HepG2 (cell line): ENCODE measurements around the gene LMTK2. TPM values are rescaled to one million over a fixed set of nuclear protein-coding genes. Genes with fewer than 3 reads are reported as not detected.

Source experiments
- ATAC-seq: fragments of 200-7000 bp; cut with Tn5 transposase; 3 replicates; pipeline ENCODE4 v1.9.1; 2020; ENCODE audit warnings: mild to moderate bottlenecking, moderate library complexity
- BruUV-seq: library from RNA; stranded (reverse); fragments of 400-500 nt; replicated peaks from 2 replicates; lab custom pipeline; 2021; lab: Mats Ljungman, UMichigan
- CTCF ChIA-PET: fragments of 300-600 bp; formaldehyde crosslinking; extraction: SDS; loops from one replicate; lab custom pipeline; 2021; ENCODE audit warnings: low total read pairs, inconsistent platforms, low intra/inter-chr PET ratio; lab: Yijun Ruan, JAX
- POLR2A ChIA-PET: fragments of 350-600 bp; sonication (Branson Sonifier 250); formaldehyde crosslinking; loops from one replicate; lab custom pipeline; 2020; ENCODE audit warnings: antibody characterized with exemption, inconsistent platforms; lab: Yijun Ruan, JAX
- DNase-seq: peaks from one replicate; pipeline ENCODE4 v3.0.0-alpha.2; 2015; ENCODE audit warnings: low spot score
- FAIRE-seq: peaks from 3 replicates; lab custom pipeline; 2011; peaks lifted over from hg19 to GRCh38; lab: Jason Lieb, UNC
- H2AFZ ChIP-seq: one replicate; pipeline ENCODE4 v1.6.1; 2011; ENCODE audit warnings: low read length, inconsistent platforms
- H3K27ac ChIP-seq: fragments of 300-600 bp; 3 replicates; pipeline ENCODE4 v1.8.0; 2011; ENCODE audit warnings: mixed run types, mild to moderate bottlenecking, mixed read lengths, low read length, inconsistent platforms; ENCODE audit not compliant: insufficient read depth; ENCODE audit errors: extremely low read length
- H3K27me3 ChIP-seq, 2 experiments: fragments of 200-600 bp in 1 of 2; 2 replicates in 1 of 2; 3 replicates in 1 of 2; pipeline versions ENCODE4 v1.6.0 to v1.8.0; 2011; ENCODE audit warnings: low read length in 2 of 2, mild to moderate bottlenecking in 2 of 2, moderate library complexity in 2 of 2, inconsistent platforms in 1 of 2; ENCODE audit not compliant: insufficient read depth in 2 of 2, control insufficient read depth in 1 of 2
- H3K36me3 ChIP-seq, 2 experiments: fragments of 200-600 bp in 1 of 2; replicated peaks in 1 of 2; 2 replicates in 1 of 2; 3 replicates in 1 of 2; pipeline versions ENCODE4 v1.5.1 to v1.8.0; 2011; ENCODE audit warnings: low read length in 2 of 2, inconsistent platforms in 1 of 2; ENCODE audit not compliant: insufficient read depth in 2 of 2, control insufficient read depth in 1 of 2
- H3K4me1 ChIP-seq: 2 replicates; pipeline ENCODE4 v1.5.1; 2012; ENCODE audit warnings: low read length, inconsistent platforms; ENCODE audit not compliant: insufficient read depth
- H3K4me2 ChIP-seq: 2 replicates; pipeline ENCODE4 v1.6.0; 2011; ENCODE audit warnings: low read depth, low read length, inconsistent platforms
- H3K4me3 ChIP-seq, 3 experiments: fragments of 200-600 bp in 1 of 3; sonication (generic), shearing (Covaris generic) in 1 of 3; replicated peaks in 1 of 3; 2 replicates each; pipeline ENCODE4 v1.5.1; 2011 to 2016; ENCODE audit warnings: low read length in 3 of 3, inconsistent platforms in 2 of 3, low read depth in 2 of 3, mild to moderate bottlenecking in 2 of 3, control low read depth in 1 of 3, mixed read lengths in 1 of 3; ENCODE audit not compliant: insufficient read depth in 1 of 3
- H3K79me2 ChIP-seq: one replicate; pipeline ENCODE4 v1.6.1; 2011; ENCODE audit warnings: low read length, inconsistent platforms; ENCODE audit not compliant: insufficient read depth
- H3K9ac ChIP-seq: 2 replicates; pipeline ENCODE4 v1.6.0; 2011; ENCODE audit warnings: mild to moderate bottlenecking, low read depth, low read length, inconsistent platforms; ENCODE audit not compliant: insufficient read depth
- H3K9me3 ChIP-seq: 2 replicates; pipeline ENCODE4 v1.5.1; 2012; ENCODE audit warnings: mild to moderate bottlenecking, low read length
- H4K20me1 ChIP-seq: 2 replicates; pipeline ENCODE4 v1.6.0; 2011; ENCODE audit warnings: inconsistent platforms, mild to moderate bottlenecking, low read length, moderate library complexity; ENCODE audit not compliant: insufficient read depth
- CHCHD3 ChIP-seq: sonication (generic); formaldehyde crosslinking; IDR thresholded peaks from 2 replicates; pipeline ENCODE4 v1.8.0; 2022; ENCODE audit warnings: mild to moderate bottlenecking, missing genetic modification reagents, moderate library complexity
- FOSL1 ChIP-seq: sonication (generic); formaldehyde crosslinking; IDR thresholded peaks from 2 replicates; pipeline ENCODE4 v1.9.0; 2021; ENCODE audit warnings: missing genetic modification reagents, borderline replicate concordance
- KDM5B ChIP-seq: sonication (generic); formaldehyde crosslinking; IDR thresholded peaks from 2 replicates; pipeline ENCODE4 v1.4.0; 2020; ENCODE audit warnings: missing genetic modification reagents, mild to moderate bottlenecking, borderline replicate concordance
- ONECUT2 ChIP-seq: sonication (generic); formaldehyde crosslinking; IDR thresholded peaks from 2 replicates; pipeline ENCODE4 v1.4.0; 2020; ENCODE audit warnings: missing genetic modification reagents
- PHF5A ChIP-seq: IDR thresholded peaks from one replicate; pipeline ENCODE4 v1.6.1; 2018; ENCODE audit warnings: low read depth, missing genetic modification reagents; ENCODE audit not compliant: unreplicated experiment
- REL ChIP-seq: sonication (generic); formaldehyde crosslinking; conservative IDR thresholded peaks from 2 replicates; pipeline ENCODE4 v1.8.0; 2022; ENCODE audit warnings: mild to moderate bottlenecking, missing genetic modification reagents, moderate library complexity
- SMAD3 ChIP-seq: sonication (generic); formaldehyde crosslinking; IDR thresholded peaks from 2 replicates; pipeline ENCODE4 v1.4.0; 2020; ENCODE audit warnings: missing genetic modification reagents
- TBL1XR1 ChIP-seq: fragments of 150-350 bp; IDR thresholded peaks from 2 replicates; pipeline ENCODE4 v1.6.1; 2014; ENCODE audit warnings: borderline replicate concordance, low read length; ENCODE audit not compliant: partially characterized antibody
- TCF12 ChIP-seq, 2 experiments: fragments of 450-650 bp in 1 of 2; sonication (generic) in 1 of 2; formaldehyde crosslinking in 1 of 2; IDR thresholded peaks; 2 replicates each; pipeline versions ENCODE4 v1.6.1 to v1.8.0; 2017 to 2022; ENCODE audit warnings: antibody characterized with exemption in 1 of 2, mild to moderate bottlenecking in 1 of 2, missing genetic modification reagents in 1 of 2, moderate library complexity in 1 of 2
- ZEB1 ChIP-seq: IDR thresholded peaks from 2 replicates; pipeline ENCODE4 v1.6.1; 2012; ENCODE audit warnings: mild to moderate bottlenecking, low read depth, inconsistent platforms; ENCODE audit not compliant: insufficient replicate concordance
- ZNF562 ChIP-seq: sonication (generic); formaldehyde crosslinking; IDR thresholded peaks from 2 replicates; pipeline ENCODE4 v1.8.0; 2022; ENCODE audit warnings: missing genetic modification reagents, borderline replicate concordance
- WGBS: methylation state at CpG from one replicate; pipeline ENCODE4 v1.1.6; 2017; ENCODE audit warnings: low lambda C conversion rate; 5-methylcytosine and 5-hydroxymethylcytosine counted together
- in situ Hi-C: cut with HindIII; loops from 2 replicates; pipeline ENCODE4 v1.10.0; 2017; ENCODE audit warnings: low pct_unique_long_range_greater_than_20kb; ENCODE audit not compliant: extremely low pct_ligation_motif_present
- intact Hi-C: fragments of 100-400 bp; cut with micrococcal nuclease; formaldehyde crosslinking; loops from one replicate; pipeline ENCODE4 v1.10.0; 2022; ENCODE audit not compliant: unreplicated experiment
- polyA plus RNA-seq, 8 experiments: library from polyadenylated mRNA; depleted of rRNA in 3 of 8; stranded (reverse) in 7 of 8; unstranded in 1 of 8; fragments of >200 nt; fragmentation: Illumina TruSeq in 4 of 8; extraction: Trizol in 4 of 8; gene quantifications; 2 replicates each; pipeline versions ENCODE4 v1.2.1 to v1.2.3, GENCODE V29; 2011 to 2016; ENCODE audit warnings: low read depth in 4 of 8, missing spikeins in 1 of 8, mixed read lengths in 1 of 8; ENCODE audit not compliant: insufficient read depth in 1 of 8
- total RNA-seq, 5 experiments: library from RNA; depleted of rRNA; stranded (reverse); fragments of >200 nt; fragmentation: Illumina TruSeq; extraction: Trizol; gene quantifications; 2 replicates each; pipeline ENCODE4 v1.2.3, GENCODE V29; 2016; ENCODE audit warnings: low read depth in 1 of 5
- TF ChIP-seq, protein P1 (sequence below): sonication (generic); formaldehyde crosslinking; IDR thresholded peaks from 2 replicates; pipeline ENCODE4; 2020; ENCODE audit warnings: missing genetic modification reagents, mild to moderate bottlenecking, borderline replicate concordance
- TF ChIP-seq, protein P2 (sequence below): sonication (generic); formaldehyde crosslinking; IDR thresholded peaks from 2 replicates; pipeline ENCODE4 v1.8.0; 2022; ENCODE audit warnings: mild to moderate bottlenecking, missing genetic modification reagents; ENCODE audit not compliant: insufficient replicate concordance
- TF ChIP-seq, protein P3 (sequence below): sonication (generic); formaldehyde crosslinking; IDR thresholded peaks from 2 replicates; pipeline ENCODE4 v1.4.0; 2020; ENCODE audit warnings: mild to moderate bottlenecking, low read depth, missing genetic modification reagents

LMTK2 gene
- total and polyA plus RNA-seq, 2 of the 13 experiments (the other 11 are each of a cell fraction or from before 2014, with no cell fraction given), result 9.5 to 11.7 TPM

DNA sequence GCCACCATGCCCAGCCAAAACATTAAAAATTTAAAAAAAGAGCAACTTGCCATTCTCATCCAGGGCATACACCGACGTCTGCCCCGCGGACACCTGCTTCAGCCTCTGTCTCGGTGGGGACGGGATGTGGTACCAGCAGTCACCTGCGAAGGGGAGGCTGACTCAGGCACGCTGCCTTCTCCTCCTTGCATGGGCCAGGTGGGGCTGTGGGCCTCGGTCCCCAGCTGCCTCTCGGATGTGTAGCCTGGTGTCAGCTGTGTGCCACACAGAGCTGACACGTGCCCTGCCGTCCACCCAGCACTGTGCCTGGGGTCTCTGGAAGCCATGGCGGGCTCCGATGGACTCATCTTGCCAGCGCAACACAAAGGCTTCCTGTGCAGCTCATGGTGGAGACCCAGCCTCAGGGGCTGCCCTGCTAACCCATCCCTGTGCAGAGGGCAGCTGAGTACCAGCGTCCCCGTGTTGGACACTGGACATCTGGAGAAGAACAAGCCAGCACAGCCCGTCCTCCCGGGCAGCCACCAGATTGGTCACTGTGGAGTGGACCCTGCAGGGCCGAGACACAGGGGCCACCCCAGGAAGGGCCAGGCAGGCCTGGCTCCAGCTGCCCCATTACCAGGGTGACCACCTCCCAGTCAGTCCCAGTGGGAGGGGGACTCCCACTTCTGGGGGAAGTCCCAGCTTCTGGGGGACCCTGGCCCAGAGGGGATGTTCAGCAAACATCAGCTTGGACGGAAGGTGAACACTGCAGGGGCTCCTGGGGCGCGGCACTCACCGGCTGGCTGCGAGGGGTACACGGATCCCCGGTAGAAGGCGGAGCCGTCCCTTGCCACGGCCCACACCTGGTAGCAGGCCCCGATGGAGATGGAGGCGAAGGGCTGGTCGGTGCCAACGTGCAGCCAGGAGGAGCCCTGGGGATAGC lies 115.2 kb downstream of the LMTK2 start:
- FAIRE-seq (no peak), ATAC-seq (no peak), DNase-seq (no peak)
- Histone ChIP-seq H3K36me3 (no peaks in the 10 kb centered on the region), H3K4me3 (no peak overlapping the region), H3K79me2 (no peaks in the 10 kb centered on the region), H3K27ac (no peak overlapping the region), H3K4me1 (peaks cover 39% of the 10 kb centered on the region), H3K27me3 (no peaks in the 10 kb centered on the region), H2AFZ (no peak overlapping the region), H3K9me3 (no peaks in the 10 kb centered on the region), H4K20me1 (no peaks in the 10 kb centered on the region), H3K9ac (no peak overlapping the region), H3K4me2 (no peak overlapping the region)
- BruUV-seq, result no TSS peak
- 95% methylated on average over 22 of the region's 34 CpGs for WGBS
- in situ Hi-C loops, result no loop called here
- intact Hi-C loops, result no loop called here
- CTCF ChIA-PET, result no interaction called here
- POLR2A ChIA-PET, result no interaction called here
- TF ChIP-seq ONECUT2 (CRISPR knock-in tag), result no peak
- no peak for TF ChIP-seq ZEB1
- TF ChIP-seq CHCHD3 (CRISPR knock-in tag), result no peak
- no peak for TF ChIP-seq PHF5A
- no peak for TF ChIP-seq TCF12 (IDR thresholded peaks at IDR 0.05)
- no peak for TF ChIP-seq TCF12 (CRISPR knock-in tag; IDR thresholded peaks at IDR 0.05)
- TF ChIP-seq, protein P1, sequence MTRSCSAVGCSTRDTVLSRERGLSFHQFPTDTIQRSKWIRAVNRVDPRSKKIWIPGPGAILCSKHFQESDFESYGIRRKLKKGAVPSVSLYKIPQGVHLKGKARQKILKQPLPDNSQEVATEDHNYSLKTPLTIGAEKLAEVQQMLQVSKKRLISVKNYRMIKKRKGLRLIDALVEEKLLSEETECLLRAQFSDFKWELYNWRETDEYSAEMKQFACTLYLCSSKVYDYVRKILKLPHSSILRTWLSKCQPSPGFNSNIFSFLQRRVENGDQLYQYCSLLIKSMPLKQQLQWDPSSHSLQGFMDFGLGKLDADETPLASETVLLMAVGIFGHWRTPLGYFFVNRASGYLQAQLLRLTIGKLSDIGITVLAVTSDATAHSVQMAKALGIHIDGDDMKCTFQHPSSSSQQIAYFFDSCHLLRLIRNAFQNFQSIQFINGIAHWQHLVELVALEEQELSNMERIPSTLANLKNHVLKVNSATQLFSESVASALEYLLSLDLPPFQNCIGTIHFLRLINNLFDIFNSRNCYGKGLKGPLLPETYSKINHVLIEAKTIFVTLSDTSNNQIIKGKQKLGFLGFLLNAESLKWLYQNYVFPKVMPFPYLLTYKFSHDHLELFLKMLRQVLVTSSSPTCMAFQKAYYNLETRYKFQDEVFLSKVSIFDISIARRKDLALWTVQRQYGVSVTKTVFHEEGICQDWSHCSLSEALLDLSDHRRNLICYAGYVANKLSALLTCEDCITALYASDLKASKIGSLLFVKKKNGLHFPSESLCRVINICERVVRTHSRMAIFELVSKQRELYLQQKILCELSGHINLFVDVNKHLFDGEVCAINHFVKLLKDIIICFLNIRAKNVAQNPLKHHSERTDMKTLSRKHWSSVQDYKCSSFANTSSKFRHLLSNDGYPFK, result no peak
- TF ChIP-seq REL (CRISPR knock-in tag), result no peak
- TF ChIP-seq, protein P2, sequence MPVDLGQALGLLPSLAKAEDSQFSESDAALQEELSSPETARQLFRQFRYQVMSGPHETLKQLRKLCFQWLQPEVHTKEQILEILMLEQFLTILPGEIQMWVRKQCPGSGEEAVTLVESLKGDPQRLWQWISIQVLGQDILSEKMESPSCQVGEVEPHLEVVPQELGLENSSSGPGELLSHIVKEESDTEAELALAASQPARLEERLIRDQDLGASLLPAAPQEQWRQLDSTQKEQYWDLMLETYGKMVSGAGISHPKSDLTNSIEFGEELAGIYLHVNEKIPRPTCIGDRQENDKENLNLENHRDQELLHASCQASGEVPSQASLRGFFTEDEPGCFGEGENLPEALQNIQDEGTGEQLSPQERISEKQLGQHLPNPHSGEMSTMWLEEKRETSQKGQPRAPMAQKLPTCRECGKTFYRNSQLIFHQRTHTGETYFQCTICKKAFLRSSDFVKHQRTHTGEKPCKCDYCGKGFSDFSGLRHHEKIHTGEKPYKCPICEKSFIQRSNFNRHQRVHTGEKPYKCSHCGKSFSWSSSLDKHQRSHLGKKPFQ (CRISPR knock-in tag), result no peak
- TF ChIP-seq, protein P3, sequence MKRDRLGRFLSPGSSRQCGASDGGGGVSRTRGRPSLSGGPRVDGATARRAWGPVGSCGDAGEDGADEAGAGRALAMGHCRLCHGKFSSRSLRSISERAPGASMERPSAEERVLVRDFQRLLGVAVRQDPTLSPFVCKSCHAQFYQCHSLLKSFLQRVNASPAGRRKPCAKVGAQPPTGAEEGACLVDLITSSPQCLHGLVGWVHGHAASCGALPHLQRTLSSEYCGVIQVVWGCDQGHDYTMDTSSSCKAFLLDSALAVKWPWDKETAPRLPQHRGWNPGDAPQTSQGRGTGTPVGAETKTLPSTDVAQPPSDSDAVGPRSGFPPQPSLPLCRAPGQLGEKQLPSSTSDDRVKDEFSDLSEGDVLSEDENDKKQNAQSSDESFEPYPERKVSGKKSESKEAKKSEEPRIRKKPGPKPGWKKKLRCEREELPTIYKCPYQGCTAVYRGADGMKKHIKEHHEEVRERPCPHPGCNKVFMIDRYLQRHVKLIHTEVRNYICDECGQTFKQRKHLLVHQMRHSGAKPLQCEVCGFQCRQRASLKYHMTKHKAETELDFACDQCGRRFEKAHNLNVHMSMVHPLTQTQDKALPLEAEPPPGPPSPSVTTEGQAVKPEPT (CRISPR knock-in tag), result no peak
- no peak for TF ChIP-seq TBL1XR1
- no peak for TF ChIP-seq ZNF562
- no peak for TF ChIP-seq FOSL1 (CRISPR knock-in tag)
- no peak for TF ChIP-seq KDM5B (CRISPR knock-in tag)
- no peak for TF ChIP-seq SMAD3 (CRISPR knock-in tag)
